HG03060 (cell line): Measurements from ENCODE around the gene C6orf15.
A peak's percentile ranks its signal among the peaks of the same experiment; 100 is the strongest.

Experiments
- ATAC-seq: cut with Tn5 transposase; IDR thresholded peaks from one replicate; pipeline ENCODE4 v1.9.1; 2021; ENCODE audit warnings: low read depth, moderate number of reproducible peaks; ENCODE audit not compliant: unreplicated experiment

The C6orf15 gene

GRCh38 chr6:31112478-31112877, at the start of gene C6orf15:
TSS of gene C6orf15 (minus strand) at chr6:31112575. CDS start at chr6:31112555, 20 bp downstream.
- no peak for ATAC-seq

GRCh38 chr6:31161216-31162126, 49.1 kb upstream of the C6orf15 start:
- no peak for ATAC-seq

GRCh38 chr6:31158863-31159855, 46.8 kb upstream of the C6orf15 start:
- no peak for ATAC-seq

GRCh38 chr6:31158140-31158862, 45.9 kb upstream of the C6orf15 start, which contains the start of gene TCF19:
TSS of gene TCF19 (plus strand) at chr6:31158589. CDS start at chr6:31159470, 881 bp downstream.
- peak; percentile 70 for ATAC-seq

GRCh38 chr6:31157513-31158139, 45.3 kb upstream of the C6orf15 start, which contains the start of gene CCHCR1:
TSS of gene CCHCR1 (minus strand) at chr6:31157802. CDS start at chr6:31157600, 202 bp downstream.
- no peak for ATAC-seq

- no peak for ATAC-seq
Observed at GRCh38 chr6:31156641-31157040, 44.3 kb upstream of the C6orf15 start.

- no peak for ATAC-seq
Observed at GRCh38 chr6:31154436-31154835, 42.1 kb upstream of the C6orf15 start.

GRCh38 chr6:31152781-31153180, 40.4 kb upstream of the C6orf15 start:
- ATAC-seq = no peak

GRCh38 chr6:31149827-31150447, 37.6 kb upstream of the C6orf15 start:
- ATAC-seq = no peak

GRCh38 chr6:31145386-31145785, 33.0 kb upstream of the C6orf15 start:
- no peak for ATAC-seq

GRCh38 chr6:31144970-31145340, 32.6 kb upstream of the C6orf15 start:
- no peak for ATAC-seq

GRCh38 chr6:31144296-31144969, 32.1 kb upstream of the C6orf15 start:
- ATAC-seq = no peak

- no peak for ATAC-seq
Observed at GRCh38 chr6:31143148-31143547, 30.8 kb upstream of the C6orf15 start.

GRCh38 chr6:31142361-31142761, 30.0 kb upstream of the C6orf15 start:
- ATAC-seq = no peak

GRCh38 chr6:31140643-31141042, 28.3 kb upstream of the C6orf15 start:
- ATAC-seq = no peak

GRCh38 chr6:31139599-31139998, 27.2 kb upstream of the C6orf15 start:
- no peak for ATAC-seq

- ATAC-seq = no peak
Observed at GRCh38 chr6:31138982-31139381, 26.6 kb upstream of the C6orf15 start, which contains the start of gene PSORS1C2. TSS of gene PSORS1C2 (minus strand) at chr6:31139066. CDS start at chr6:31139026, 40 bp downstream.

- no peak for ATAC-seq
Observed at GRCh38 chr6:31135710-31136109, 23.3 kb upstream of the C6orf15 start.

- no peak for ATAC-seq
Observed at GRCh38 chr6:31132806-31133205, 20.4 kb upstream of the C6orf15 start.
